HG02943 (cell line): ENCODE measurements around the gene ZNF593OS.

Experiments
- ATAC-seq: cut with Tn5 transposase; IDR thresholded peaks from one replicate; pipeline ENCODE4 v1.9.1; 2021; ENCODE audit warnings: mild to moderate bottlenecking, low read depth, moderate library complexity; ENCODE audit not compliant: unreplicated experiment

Gene ZNF593OS

DNA sequence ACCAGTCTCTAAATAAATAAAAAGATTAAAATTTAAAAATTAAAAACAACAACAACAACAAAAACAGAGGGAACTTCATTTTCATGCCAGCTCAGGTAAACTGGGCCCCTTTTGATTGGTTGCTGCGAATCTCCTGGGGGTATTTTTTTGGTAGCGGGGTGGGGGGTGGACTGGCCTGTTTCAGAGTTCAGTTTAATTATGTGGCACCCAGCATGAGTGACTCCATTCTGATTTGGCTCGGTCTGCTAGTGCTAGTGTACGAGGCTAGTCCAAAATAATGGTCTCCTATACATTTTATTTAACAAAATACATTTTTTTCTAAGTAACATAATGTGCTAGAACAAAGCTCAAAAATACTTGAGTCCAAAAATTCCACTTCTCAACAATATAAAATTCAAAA is 41.9 kb downstream of the ZNF593OS start:
- no peak for ATAC-seq

GRCh38 chr1:26127235-26128163 is 44.1 kb downstream of the ZNF593OS start:
- no peak for ATAC-seq

- ATAC-seq: no peak
Measured at GRCh38 chr1:26126321-26127084, 45.1 kb downstream of the ZNF593OS start.

GRCh38 chr1:26125946-26126320 is 45.7 kb downstream of the ZNF593OS start:
- ATAC-seq: no peak

- no peak for ATAC-seq
Measured at GRCh38 chr1:26125382-26125781, 46.2 kb downstream of the ZNF593OS start.

DNA sequence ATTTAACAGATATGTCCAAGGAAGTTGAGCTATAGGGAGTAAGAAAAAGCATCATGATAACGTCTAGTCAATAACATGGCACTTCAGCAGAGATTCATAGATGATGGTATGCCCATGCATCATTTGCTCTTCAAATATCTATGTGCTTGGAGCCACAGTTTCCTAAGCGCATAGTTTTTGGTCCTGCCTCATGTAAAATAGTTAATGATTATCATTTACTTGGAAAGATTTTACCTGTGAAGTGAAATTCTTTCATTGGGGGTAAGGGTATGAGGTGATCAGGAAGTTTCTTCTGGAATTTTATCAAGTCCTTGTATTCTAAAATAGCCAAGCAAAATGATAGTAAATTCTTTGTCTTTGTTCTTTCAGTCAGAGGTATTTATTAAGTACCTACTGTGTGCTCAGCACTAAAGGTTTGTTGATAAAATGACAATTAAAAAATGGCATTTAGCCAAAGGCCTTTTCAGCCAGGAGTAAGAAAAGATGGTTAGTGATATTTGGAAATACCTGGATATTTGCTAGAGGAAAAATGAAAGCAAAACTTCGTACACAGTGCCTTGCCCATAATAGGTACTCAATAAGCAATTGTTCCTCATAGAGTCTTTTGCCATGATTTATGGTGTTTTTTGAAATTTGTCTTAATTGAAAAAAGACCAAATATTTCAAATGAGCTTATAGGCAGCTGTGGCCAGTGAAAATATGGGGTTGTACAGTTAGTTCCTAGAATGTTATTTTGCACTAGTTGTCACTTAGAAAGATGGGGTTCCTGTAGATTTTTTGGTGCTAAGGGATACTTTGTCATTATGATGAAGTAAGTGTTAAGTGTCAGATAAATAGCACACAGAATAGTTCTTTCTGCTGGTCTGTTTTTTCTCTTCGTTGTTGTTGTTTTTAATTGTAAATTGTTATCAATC is 47.0 kb downstream of the ZNF593OS start:
- ATAC-seq: no peak

DNA sequence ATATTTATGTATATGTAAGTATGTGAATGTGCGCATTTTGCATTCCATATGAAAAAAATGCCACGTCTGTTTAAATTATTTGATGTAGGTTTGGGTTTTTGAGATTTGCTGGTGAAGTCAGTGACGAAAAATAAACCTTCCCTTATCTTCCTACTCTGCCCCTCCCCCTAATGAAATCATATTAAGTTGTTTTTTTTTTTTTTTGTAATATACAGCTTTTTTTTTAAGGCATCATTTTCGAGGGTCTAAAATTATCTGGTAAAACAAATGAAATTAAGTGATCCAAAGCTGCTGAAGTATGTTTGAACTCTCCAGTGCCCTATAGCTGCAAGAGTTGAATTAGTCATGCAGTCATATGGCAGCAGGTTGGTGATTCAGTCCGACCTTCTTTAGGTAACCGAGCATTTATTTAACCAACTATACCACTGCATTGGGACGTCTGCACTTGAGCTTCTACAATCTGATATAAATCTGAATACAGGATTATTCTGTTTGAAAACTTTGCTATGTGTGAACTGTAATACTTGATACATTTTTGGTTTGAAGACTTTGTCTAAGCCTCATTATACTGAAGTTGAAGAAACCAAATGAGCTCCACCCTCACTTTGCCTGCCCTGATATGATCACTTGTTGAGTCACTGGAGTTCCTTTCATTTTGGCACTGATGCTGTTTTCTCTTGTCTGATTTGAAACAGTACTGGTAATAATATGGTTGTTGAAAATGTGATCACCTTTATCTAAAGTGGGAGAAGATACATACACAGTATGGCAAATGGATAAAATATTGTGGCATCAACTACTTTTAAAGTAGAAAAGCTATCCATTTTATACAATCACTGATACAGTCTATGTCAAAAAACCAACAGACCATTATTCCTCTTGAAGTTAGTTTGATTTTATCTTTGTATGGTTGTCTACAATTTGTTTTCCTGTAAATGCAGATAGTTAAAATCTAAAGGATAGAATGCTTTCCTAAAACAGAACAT is 48.4 kb downstream of the ZNF593OS start:
- no peak for ATAC-seq

GRCh38 chr1:26121854-26122773 is 49.5 kb downstream of the ZNF593OS start:
- no peak for ATAC-seq

DNA sequence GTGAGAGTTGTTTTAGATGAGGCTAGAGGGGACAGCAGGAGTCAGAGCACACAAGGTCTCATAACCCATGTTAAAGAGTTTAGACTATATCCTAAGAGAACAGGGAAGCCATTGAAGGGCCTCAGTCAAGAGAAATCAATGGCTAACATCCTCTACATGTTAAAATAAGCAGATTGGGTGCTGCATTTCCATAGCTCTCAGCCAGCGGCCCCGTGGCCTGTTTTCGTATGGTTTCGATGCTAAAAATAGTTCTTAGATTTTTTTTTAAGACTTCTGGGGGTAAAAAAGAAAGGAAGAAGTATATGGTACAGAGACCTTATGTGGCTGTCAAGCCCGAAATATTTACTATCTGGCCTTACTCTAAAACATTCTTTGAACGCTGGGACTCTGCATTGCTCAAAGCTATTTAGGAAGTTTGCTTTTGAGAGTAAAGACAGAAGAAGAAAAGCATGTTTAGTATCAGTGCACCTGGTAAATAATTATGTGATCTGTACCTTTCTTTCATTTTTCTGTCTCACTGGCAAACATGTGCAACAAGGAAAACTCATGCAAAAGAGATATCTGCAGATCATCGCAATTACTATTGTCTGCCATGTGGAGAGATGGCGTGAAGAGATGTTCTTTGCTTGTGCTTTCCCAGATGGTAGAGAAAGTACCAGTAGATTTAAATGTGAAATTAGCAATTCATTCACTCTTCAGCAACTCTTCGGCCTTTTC is 51.6 kb downstream of the ZNF593OS start:
- ATAC-seq: no peak
